CD4-positive, alpha-beta T cell treated with Interleukin-15 for 4 hours (primary cell): ENCODE data around the gene MYH13.

Experiments
- DNase-seq: peaks from one replicate; pipeline ENCODE4 v3.0.0-alpha.2; 2020; ENCODE audit warnings: low spot score

MYH13 gene

GRCh38 chr17:10372906-10373305 is at the start of gene MYH13:
MYH13 (minus strand) TSS chr17:10373006; CDS start chr17:10364530, 8,476 bp downstream.
- no peak for DNase-seq

DNA sequence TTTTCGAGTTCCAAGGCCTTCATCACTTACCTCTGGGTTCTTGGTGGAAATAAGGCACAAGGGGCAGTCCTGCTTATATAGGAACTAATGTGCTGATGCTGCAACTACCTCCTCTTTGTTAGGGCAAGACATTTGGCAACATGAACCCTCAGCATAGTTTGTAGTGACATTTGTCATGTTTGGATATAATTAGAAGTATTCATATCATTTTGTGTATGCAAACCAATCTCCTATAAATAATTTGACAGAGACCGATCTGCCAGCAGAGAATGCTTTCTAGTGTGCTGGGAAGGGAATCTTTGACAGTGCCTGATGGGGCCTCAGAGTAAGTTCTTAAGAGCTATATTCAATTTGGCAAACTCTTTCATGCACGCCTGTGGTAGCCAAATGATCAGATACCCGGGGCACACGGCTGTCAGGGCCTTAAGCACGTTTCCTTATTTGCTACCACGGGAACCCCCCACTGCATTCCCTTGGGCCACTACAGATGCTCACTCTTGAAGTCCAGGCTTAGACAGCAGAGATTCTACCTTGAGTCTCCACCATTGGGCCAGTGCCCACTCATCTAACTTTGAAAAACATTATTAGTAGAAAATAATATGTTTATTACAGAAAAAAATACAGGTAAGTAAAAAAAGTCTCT is 49.2 kb upstream of the MYH13 start, which contains the start of gene MYH8:
MYH8 (minus strand) TSS at position 51 of the 643 bp plus-strand sequence. CDS start 1,723 bp downstream, outside the sequence.
- no peak for DNase-seq

- no peak for DNase-seq
These were observed 48.4 kb upstream of the MYH13 start for GRCh38 chr17:10421211-10421610.

- no peak for DNase-seq
These were observed 48.0 kb upstream of the MYH13 start for GRCh38 chr17:10420811-10421210.

GRCh38 chr17:10417431-10417830 is 44.6 kb upstream of the MYH13 start:
- no peak for DNase-seq

- no peak for DNase-seq
These were observed 42.4 kb upstream of the MYH13 start for GRCh38 chr17:10415161-10415560.

GRCh38 chr17:10403589-10403988 is 30.8 kb upstream of the MYH13 start:
- no peak for DNase-seq

- no peak for DNase-seq
These were observed 25.5 kb upstream of the MYH13 start for GRCh38 chr17:10398352-10398751.

DNA sequence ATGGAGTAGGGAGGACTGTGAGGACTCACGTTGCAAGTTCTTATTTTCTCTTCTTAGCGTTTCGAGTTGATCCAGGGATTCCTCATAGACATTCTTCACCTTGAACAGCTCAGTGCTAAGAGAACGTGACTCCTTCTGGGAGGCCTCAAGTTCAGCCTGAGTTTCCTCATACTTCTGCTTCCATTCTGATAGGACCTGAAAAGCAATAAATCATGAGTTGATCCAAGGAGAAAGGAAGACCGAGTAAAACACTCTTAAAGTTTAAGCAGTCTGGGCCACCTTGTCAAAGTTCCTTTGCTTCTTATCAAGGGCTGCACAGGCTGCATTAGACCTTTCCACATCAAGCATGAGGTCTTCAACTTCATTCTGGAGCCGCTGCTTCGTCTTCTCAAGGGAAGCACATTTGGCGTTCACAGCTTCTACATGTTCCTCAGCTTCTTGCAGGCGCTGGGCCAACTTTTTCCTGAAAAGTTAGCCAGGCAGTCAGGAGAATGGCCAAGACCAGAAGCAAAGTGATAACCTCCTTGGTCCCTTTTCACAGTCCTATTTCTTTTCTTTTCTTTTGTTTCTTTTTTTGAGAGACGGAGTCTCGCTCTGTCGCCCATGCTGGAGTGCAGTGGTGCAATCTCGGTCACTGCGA is 23.8 kb upstream of the MYH13 start:
- DNase-seq, result no peak

DNA sequence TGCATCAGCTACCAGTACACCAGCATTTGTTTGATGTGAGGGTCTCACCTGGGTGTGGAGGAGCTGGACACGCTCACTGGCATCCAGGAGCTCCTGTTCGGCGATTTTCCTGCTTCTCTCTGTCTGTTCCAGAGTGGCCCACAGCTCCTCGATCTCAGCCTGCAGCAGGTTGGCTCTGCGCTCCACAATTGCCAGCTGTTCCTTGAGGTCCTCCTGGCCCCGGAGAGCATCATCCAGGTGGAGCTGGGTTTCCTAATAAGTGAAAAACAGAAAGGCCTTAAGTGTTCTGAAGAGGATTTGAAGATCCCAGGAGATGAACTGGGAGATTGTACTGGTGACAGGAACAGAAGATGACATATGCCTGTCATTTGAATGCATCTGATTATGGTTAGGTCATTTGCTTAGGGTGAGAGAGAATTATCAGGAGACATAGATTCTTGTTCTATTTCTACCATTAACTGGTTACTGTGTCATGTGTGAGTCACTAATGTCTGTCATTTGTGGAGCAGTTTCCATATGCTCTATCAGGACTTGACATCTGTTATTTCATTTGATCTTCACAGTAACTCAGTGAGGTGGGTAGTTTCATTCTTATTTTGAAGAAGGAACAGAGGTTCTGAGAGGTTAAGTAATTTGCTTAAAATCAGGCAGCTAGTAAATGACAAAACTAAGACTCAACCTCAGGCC is 21.5 kb upstream of the MYH13 start:
- DNase-seq, result no peak

- DNase-seq, result no peak
These were observed 20.1 kb upstream of the MYH13 start for GRCh38 chr17:10392880-10393279.

DNA sequence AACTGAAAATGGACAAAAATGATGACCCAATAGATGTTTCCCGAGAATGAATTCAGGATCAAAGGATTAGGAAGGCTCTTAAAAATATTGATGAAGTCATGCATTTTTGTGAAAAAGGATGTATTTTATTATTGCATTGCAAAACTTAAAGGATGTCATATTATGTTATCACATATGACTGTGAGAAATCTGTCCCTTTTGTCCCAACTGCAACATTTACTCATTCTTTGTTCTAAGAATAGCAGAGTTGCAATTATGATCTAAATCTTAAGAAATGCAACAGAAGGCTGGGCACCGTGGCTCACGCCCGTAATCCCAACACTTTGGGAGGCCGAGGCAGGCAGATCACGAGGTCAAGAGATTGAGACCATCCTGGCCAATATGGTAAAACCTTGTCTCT is 13.1 kb upstream of the MYH13 start:
- no peak for DNase-seq

GRCh38 chr17:10384175-10384574 is 11.4 kb upstream of the MYH13 start:
- DNase-seq, result no peak

DNA sequence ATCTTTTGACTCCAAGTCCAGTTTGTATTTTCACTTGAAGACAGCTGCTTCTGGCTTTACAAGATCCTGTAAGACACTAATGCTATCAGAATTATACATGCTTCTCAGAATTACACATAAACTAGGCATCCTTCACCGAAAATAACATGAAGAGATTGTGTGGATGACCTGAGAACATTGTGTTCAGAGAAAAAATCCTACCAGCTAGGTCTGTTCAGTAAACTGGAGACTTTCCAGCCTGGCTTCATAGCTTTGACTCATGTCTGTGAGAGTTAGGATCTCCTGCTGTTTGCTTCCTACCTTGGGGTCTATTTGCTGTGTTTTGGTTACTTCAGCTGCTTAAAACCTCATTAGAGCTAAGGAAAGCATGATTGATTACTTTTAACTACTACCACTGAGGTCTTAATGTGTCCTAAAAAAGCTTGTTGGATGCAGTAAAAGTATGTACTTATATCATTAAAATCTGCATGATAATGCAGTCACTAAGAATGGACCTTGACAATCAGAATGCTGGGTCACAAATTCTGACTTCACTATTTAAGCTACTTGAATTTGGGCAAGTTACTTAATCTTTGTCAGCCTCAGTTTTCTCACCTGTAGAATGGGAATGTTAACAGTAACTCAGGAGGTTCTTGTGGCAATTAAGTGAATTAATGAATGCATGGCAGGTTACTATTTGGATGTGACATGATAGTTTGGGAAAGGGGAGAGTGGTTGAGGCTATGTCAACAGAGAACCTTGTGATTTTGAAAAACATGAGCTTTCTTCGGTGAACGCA is 8.0 kb upstream of the MYH13 start:
- DNase-seq, result no peak

GRCh38 chr17:10370016-10370608 is 2.7 kb downstream of the MYH13 start:
- no peak for DNase-seq

- no peak for DNase-seq
These were observed 3.6 kb downstream of the MYH13 start for GRCh38 chr17:10369239-10369638.

GRCh38 chr17:10368561-10368960 is 4.2 kb downstream of the MYH13 start:
- no peak for DNase-seq

GRCh38 chr17:10360578-10360977 is 12.2 kb downstream of the MYH13 start:
- no peak for DNase-seq

DNA sequence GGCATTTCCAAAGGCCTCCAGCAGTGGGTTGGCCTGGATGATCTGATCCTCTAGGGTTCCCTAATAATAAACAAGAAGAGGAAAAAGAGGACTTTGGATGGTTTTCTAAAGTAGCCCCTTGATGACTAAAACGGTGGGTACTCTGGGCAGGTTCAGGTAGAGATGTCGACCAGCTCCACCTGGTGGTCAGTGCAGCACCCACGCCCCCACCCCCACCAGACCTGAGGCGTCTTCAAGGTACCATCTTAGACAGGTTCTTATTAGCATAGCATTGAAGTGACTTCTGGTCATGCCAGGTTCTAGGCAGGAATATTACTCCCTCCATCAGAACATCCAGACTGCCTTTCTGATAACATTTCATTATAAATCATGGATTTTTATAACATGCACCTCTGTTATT is 15.0 kb downstream of the MYH13 start:
- no peak for DNase-seq

DNA sequence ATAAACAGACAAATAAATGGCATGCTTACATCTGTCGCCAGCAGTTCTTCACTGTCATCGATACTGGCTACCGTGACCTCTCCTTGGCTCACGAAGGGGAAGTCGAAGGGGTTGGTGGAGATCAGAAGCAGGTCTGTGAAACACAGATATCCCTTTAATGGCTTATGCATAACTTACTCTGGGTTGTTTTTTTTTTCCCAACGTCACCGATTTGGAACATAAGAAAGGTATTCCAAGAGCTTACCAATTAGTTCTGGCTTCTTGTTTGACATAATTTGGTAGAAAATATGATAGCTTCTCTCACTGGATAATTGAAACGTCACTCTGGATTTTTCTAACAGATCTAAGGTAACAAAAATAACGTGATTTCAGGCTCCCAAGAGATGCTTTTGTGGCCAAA is 18.2 kb downstream of the MYH13 start:
- DNase-seq, result no peak

GRCh38 chr17:10352893-10353292 is 19.9 kb downstream of the MYH13 start:
- no peak for DNase-seq

DNA sequence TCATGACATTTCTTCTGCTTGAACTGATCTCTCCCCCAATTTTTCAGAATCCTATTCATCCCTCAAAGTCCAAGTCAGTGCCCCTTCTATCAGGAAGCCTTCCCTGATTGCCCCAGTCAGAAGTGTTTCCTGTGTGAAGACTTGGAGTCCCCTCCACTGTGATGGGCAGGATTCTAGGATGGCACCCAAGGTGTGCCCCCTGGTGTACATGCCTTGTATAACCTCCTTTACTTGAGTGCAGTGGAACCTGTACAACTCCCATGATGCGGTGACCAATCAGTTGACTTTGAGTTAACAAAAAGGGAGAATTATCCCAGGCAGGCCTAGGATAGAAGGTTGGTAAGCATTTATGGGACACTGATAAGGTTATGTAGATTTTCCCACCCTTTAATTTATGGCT is 23.4 kb downstream of the MYH13 start:
- DNase-seq, result no peak
